Fibroblast of mammary gland (primary cell): Measurements from ENCODE around the gene TMEM237.

Experiments used
- DNase-seq: peaks from one replicate; pipeline ENCODE4 v3.0.0-alpha.2; 2010; ENCODE audit warnings: low read depth
- H3K4me3 ChIP-seq: 2 replicates; pipeline ENCODE4 v1.5.1; 2011; ENCODE audit warnings: low read depth, mild to moderate bottlenecking, low read length, moderate library complexity; ENCODE audit not compliant: control insufficient read depth
- TF ChIP-seq, protein P1 (sequence below): conservative IDR thresholded peaks from 2 replicates; pipeline ENCODE4 v1.5.1; 2011; ENCODE audit warnings: low read depth, low read length, inconsistent platforms; ENCODE audit not compliant: control insufficient read depth, insufficient read depth

TMEM237 gene

DNA sequence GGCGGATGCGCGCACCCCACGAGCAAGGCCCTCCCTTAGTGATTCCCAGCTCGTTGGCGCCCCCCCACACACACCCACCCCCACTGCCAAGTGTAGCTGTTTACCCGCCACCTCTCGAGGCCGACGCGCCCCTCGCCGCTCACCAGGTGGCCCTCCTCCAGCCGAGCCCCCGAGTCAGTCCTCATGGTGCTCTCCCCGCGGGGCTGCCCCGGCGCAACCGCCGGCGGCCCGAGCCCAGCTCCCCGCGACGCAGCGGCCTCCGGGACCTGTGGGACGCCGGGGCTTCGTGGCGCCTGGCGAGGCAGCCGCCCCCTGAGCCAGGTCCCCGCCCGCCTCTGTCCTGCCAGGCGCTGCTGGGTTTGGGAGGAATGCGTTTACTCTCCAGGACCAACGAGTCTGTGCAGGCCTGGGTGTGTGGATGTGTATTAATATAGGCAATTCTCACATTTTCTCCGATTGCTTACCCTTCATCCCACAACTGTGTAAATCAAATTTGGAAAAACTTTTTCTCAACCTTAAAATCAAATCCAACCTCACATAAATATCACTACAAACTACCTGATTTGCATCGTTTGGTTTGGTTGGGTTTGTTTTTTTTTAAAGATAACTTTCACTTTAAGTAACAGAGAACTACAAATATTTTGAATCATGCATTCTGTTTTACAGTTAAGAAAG is at the start of gene TMEM237:
TMEM237 (minus strand) TSS at position 288 of the 675 bp plus-strand sequence; CDS start at position 185, 103 bp downstream.
- DNase-seq, result no peak
- peak within 1 kb of the TSS; percentile 92 for H3K4me3 ChIP-seq
- TF ChIP-seq, protein P1, sequence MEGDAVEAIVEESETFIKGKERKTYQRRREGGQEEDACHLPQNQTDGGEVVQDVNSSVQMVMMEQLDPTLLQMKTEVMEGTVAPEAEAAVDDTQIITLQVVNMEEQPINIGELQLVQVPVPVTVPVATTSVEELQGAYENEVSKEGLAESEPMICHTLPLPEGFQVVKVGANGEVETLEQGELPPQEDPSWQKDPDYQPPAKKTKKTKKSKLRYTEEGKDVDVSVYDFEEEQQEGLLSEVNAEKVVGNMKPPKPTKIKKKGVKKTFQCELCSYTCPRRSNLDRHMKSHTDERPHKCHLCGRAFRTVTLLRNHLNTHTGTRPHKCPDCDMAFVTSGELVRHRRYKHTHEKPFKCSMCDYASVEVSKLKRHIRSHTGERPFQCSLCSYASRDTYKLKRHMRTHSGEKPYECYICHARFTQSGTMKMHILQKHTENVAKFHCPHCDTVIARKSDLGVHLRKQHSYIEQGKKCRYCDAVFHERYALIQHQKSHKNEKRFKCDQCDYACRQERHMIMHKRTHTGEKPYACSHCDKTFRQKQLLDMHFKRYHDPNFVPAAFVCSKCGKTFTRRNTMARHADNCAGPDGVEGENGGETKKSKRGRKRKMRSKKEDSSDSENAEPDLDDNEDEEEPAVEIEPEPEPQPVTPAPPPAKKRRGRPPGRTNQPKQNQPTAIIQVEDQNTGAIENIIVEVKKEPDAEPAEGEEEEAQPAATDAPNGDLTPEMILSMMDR, result no peak

DNA sequence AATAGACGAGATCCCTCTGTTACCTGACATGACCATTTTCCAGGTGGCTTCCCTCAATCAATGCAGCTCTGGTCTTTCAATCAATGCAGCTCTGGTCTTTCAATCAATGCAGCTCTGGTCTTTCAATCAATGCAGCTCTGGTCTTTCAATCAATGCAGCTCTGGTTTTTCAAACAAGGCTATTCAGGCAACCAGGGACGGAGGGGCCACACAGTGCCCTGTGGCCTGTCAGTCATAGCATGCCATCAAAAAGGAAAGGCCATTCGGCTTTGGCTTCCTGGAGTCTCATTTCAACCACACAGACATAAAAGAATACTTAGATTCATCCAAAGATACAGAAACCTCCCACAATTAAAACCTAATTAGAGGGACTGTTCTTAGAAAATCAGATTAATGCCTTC is 41.9 kb upstream of the TMEM237 start:
- H3K4me3 ChIP-seq, result no peak overlapping the region
- TF ChIP-seq, protein P1, result no peak
- no peak for DNase-seq

DNA sequence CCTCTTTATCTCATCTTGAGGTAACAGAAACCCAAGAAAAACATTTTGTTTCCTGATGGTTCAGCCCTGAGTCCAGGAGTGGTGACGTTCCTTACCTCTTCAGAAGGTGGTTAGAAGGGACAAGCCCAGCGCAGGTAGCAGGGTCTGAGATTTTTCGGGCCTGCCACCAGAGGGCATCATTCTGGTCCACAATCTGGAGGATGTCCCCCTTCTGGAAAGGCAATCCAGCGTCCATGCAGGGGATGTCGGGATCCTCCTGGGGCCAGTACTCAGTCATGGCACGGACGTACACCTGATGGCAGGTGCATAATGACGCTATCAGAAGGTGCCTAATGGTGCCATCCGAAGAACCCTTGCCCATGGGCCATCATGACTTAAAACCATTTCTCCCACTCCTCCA is 37.4 kb upstream of the TMEM237 start:
- no peak overlapping the region for H3K4me3 ChIP-seq
- TF ChIP-seq, protein P1, result peak; percentile 57
- peak; percentile 21 for DNase-seq

GRCh38 chr2:201678401-201678800 is 35.1 kb upstream of the TMEM237 start:
- TF ChIP-seq, protein P1, result no peak
- H3K4me3 ChIP-seq, result no peak overlapping the region
- DNase-seq, result no peak

GRCh38 chr2:201675454-201675853 is 32.2 kb upstream of the TMEM237 start:
- TF ChIP-seq, protein P1, result no peak
- H3K4me3 ChIP-seq, result no peak overlapping the region
- DNase-seq, result no peak

DNA sequence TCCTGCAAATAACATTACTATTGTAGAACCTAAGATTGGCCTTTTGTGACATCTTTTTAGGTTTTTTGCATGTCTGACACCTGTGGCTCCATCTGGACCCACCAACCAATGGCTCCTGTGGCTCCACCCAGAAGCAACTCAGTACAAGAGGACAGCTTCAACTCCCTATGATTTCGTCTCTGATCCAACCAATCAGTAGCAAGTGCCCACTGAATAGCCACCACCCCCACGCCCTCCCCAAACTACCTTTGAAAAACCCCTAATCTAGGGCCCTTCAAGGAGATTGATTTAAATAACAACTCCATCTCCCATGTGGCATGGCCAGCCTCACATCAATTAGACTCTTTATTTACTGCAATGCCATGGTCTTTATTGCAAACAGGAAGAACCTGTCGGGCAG is 31.5 kb upstream of the TMEM237 start:
- no peak for DNase-seq
- TF ChIP-seq, protein P1, result no peak
- no peak overlapping the region for H3K4me3 ChIP-seq
